HG03565 (cell line): ENCODE results near the gene OXA1L.
"Not testable (repeated sequence)": the region's sequence is repeated elsewhere in the genome, so short reads cannot be mapped to it uniquely, and the experiment has no call there.

Experiments
- ATAC-seq: cut with Tn5 transposase; IDR thresholded peaks from one replicate; pipeline ENCODE4 v1.9.1; 2021; ENCODE audit warnings: mild to moderate bottlenecking, moderate library complexity; ENCODE audit not compliant: unreplicated experiment

Gene OXA1L

DNA sequence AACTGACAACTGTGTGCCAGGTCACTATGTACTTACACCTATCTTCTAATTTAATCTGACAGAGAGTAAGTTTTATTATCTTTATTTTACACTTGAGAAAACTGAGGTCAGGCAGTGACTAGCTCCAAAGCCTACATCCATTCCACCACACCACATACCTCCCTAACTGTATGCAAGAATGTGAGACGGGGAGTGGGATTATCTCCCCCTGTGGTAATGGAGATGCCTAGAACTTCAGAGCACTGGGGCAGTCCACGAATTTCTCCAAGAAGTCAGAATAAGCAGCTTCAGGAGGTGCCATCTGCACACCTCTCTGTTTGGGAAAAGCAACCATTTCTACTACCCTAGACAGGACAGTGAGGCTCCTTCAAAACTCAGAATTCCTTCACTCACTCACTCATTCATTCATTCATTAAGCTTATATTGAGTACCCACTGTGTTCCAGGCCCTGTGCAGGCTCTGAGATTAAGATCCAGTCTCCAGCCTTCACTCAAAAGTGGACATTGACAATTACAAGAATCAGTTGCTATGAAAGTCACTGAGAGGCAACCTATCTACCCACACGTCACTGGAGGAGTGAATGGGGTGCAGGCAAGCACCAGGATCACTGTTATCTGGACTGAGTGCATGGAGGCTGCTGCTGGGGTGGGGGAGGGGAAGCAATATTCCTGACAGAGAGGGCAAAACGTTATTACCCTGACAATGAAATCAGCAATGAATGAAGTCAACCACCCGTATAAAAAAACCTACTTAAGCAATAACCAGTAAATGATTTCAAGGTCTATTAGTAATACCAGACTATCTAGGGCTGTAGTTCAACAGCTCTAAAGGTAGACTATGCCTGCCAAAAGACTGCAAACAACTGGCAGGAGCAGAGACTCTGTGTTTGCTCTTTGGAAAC, 30.8 kb downstream of the OXA1L start:
- no peak for ATAC-seq

DNA sequence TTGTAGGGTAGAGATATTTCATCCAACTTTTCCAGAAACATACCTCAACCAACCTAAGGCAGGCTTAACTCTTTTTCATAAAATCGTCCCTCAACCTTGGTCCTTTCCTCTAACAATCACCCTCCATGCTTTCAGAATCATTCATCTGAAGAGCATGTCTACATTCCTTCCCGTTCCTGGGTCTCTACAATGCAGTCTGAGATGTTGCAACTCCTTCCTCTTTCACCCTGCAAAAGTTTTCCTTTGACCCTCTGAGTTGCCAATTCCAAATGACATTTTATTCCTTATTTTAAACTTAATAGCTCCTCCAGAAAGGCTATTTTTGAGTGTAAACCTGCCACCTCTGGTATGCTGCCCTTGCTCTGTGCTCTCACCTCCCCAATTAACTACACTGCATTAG, 32.0 kb downstream of the OXA1L start:
- no peak for ATAC-seq

GRCh38 chr14:22800346-22800745, 33.9 kb downstream of the OXA1L start:
- ATAC-seq: no peak

- ATAC-seq: no peak
Measured at GRCh38 chr14:22801716-22802115, 35.2 kb downstream of the OXA1L start.

- ATAC-seq: no peak
Measured at GRCh38 chr14:22802860-22803686, 36.6 kb downstream of the OXA1L start.

DNA sequence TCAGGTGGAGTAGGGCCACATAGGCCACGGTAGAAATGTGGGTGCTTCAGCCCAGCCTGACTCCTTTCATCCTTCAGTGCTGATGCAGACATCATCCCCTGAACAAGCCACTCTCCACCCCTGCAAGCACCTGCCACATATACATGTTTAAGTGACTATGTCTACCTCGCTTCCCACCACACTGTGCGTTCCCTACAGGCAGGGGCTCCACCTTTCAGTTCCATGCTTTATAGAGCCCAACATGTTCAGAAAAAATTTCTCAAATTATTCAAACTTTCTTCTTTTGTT, 37.1 kb downstream of the OXA1L start:
- no peak for ATAC-seq

GRCh38 chr14:22805235-22805634, 38.7 kb downstream of the OXA1L start:
- not testable (repeated sequence) for ATAC-seq

DNA sequence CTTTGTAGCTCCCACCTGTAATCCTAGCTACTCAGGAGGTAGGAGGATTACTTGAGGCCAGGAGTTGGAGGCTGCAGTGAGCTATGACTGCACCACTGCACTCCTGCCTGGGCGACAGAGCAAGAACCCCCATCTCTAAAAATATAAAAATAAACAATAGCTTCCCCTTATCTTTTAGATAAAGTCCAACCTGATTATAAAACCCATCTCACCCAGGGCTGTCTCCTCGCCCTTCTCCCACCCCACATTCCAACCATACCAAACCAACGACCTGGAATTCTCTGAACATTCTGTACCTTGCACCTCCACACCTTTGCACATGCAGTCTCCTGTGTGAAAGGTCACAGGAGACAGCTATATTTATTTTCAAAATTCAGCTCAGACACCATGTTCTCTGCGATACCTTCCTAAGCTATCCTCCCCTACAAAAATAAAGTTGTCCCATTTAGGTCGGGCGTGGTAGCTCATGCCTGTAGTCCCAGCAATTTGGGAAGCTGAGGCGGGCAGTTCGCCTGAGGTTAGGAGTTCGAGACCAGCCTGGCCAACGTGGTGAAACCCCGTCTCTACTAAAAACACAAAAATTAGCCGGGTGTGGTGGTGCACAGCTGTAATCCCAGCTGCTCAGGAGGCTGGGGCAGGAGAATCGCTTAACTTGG, 41.1 kb downstream of the OXA1L start:
- no peak for ATAC-seq

GRCh38 chr14:22808388-22809209, 42.1 kb downstream of the OXA1L start:
- ATAC-seq: no peak

DNA sequence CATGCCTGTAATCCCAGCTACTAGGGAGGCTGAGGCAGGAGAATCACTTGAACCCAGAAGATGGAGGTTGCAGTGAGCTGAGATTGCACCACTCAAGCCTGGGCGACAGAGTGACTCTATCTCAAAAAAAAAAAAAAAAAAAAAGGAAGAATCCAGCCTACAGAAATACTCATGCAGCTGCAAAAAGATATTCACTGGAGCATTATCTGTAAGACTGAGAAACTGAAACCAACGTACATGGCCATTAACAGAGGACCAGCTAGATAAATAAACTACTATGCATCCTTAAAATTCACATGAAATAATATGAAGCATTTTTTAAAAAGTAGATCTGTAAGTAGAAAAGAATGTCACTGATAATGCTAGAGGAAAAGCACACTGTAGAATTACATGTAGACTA, 45.2 kb downstream of the OXA1L start:
- no peak for ATAC-seq

DNA sequence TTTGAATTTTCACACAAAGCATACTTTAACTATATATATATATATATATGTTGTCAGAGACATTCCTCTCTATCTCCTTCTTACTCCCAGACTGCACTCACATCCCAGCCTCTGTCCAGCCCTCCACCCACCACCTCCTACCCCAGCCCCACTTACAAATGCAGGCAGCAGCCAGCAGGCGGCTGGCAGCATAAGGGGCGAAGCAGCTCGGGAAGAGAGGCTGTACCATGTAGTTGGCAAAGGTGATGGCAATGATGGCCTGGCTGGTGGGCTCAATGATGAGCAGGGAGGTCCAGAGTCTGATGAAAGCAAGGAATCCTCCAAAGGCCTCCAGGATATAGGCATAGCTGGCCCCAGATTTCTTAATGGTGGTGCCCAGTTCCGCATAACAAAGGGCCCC, 46.3 kb downstream of the OXA1L start:
- no peak for ATAC-seq

GRCh38 chr14:22813145-22813544, 46.7 kb downstream of the OXA1L start:
- no peak for ATAC-seq

GRCh38 chr14:22814373-22814772, 47.9 kb downstream of the OXA1L start:
- ATAC-seq: no peak

GRCh38 chr14:22814941-22815713, 48.6 kb downstream of the OXA1L start, which contains the start of gene SLC7A7:
TSS of gene SLC7A7 (minus strand) at chr14:22815435. CDS start at chr14:22813398, 2,037 bp downstream.
- no peak for ATAC-seq

DNA sequence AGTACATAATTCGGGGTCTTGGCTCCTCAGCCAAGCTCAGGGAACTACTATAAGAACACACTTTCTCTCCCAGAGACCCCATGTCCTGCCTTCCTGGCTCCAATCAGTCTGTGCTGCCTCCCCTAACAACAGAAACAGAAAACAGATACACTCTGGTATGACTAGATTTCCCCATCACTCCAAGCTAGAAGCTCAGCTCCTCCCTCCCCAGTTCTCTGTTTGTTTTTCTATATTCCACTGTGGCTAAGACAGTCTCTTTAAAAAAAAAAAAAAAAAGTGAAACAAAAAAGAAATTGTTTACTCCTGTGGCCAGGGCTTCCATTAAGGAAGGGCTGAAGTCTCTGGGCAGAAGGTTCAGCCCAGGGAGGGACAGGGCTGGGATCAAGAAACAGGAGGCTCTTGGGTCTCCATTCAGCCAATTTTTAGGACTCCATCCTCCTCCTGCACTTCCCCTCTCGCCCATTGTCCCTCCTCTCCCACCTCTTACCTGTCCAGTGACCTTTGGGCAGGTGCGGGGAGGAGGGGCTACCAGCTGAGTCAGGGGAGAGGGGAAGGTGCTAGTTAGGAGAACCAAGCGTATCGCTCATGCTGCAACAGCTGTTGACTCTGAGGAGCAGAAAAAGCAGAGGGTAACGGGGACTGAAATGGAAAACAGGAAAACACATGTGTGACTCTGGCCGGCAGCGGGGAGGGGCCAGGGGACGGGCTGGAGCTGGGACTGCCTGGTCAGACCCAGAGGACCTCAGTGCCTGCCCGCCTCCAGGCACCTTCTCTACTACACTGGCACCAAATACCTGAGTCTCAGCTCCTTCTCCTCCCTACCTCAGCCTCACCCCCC, 52.9 kb downstream of the OXA1L start:
- no peak for ATAC-seq

GRCh38 chr14:22820731-22821130, 54.2 kb downstream of the OXA1L start:
- ATAC-seq: no peak

DNA sequence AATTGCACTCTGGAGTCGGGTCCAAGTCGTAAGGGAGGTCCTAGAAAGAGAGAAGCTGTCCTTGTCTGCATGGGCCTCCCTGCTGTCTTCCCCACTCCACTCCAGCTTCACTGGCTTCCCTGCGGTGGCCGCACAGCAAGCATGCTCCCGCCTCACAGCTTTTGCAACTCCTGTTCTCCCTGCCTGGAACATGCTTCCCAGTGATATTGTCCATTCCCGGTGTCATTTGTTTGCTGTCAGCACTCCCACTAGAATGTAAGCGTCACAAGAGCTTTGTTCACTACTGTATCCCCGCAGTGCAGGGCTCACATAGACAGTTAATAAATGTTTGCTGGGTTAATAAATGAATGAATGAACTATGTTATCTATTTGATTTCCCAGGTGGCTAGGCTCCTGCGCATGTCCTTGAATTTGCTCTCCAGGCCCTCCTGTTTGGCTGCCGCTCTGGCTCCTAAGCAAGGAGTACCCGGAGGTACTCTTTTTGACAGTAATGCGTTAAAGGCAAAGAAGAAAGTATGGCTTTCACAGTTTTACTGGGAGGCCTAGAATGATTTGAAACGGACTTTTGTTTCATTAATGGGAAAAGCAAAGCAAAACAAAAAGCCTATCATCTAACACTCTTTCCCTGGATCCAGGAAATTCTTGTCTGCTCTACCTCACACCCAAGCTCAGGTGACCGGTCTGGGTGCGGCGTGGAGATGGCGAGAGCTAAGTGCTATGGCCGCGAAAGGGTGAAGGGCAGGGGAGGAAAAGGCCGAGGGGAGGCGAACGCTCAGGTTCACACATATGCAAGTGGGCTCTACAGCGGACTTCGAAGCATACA, 54.9 kb downstream of the OXA1L start:
- ATAC-seq: no peak

GRCh38 chr14:22822016-22822570, 55.6 kb downstream of the OXA1L start:
- ATAC-seq: no peak
